RCC 7860 (cell line): ENCODE data around the gene MRPS15.
"Not testable (repeated sequence)": the region's sequence is repeated elsewhere in the genome, so short reads cannot be mapped to it uniquely, and the experiment has no call there.

Source experiments
- DNase-seq: peaks from one replicate; pipeline ENCODE4 v3.0.0-alpha.2; 2015; ENCODE audit warnings: low spot score
- FAIRE-seq: peaks from 2 replicates; lab custom pipeline; 2012; peaks lifted over from hg19 to GRCh38; lab: Jason Lieb, UNC

MRPS15 gene

DNA sequence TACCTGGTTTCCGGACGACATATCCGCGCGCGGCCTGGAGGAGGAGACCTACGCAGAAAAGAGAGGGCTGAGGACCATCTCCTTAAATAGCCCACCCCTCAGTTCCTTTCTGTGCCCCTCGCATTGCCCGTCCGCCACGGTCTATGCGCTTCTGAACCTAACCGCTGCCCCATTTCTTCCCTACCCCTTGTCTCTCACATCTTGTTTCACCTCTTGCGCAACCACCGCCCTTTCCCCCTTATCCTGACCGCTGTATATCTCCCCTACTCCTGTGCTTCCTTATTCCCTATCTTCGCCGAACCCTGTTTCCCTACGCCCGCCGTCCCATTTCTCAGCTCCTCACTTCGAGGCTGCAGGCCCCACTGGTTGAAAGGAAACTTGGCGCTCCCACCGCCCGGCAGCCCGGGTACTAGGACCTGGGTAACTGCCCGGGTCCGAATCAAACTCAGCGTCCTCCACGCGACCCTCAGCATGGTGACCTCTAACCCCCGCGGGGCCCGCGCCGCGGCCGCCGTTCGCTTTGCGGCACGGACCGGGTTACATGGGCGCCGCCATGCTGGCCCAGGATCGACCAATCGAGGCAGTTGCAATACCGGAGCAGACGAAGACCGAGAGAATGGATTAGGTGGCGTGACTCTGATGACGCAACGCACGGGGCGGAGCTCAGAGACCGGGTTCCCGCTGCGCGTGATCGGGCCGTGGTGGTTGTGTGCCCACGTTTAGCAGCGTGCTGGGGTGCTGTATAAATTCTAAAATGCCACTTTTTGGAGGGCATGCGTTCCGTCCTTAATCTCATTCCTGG, at the start of gene MRPS15:
Gene MRPS15 (minus strand): TSS at position 582 of the 802 bp plus-strand sequence. CDS start 109 bp downstream, at position 473.
- DNase-seq: peak; percentile 86
- FAIRE-seq: peak; percentile 45

DNA sequence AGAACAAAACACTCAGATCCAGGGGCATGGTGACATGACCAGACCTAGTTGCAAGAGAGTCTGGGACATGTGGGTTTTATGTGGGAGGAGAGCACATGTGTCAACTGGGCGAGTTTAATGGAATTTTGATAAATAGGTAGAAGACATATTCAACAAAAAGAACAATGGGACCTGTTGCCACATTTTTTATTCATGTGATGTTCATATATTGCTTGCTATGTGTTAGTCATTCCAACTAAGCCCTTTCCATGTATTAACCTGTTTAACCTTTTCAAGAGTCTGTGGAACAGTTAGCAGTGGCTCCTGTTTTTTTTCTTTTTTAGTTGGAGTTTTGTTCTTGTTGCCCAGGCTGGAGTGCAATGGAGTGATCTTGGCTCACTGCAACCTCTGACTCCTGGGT, 48.7 kb upstream of the MRPS15 start:
- FAIRE-seq: no peak

DNA sequence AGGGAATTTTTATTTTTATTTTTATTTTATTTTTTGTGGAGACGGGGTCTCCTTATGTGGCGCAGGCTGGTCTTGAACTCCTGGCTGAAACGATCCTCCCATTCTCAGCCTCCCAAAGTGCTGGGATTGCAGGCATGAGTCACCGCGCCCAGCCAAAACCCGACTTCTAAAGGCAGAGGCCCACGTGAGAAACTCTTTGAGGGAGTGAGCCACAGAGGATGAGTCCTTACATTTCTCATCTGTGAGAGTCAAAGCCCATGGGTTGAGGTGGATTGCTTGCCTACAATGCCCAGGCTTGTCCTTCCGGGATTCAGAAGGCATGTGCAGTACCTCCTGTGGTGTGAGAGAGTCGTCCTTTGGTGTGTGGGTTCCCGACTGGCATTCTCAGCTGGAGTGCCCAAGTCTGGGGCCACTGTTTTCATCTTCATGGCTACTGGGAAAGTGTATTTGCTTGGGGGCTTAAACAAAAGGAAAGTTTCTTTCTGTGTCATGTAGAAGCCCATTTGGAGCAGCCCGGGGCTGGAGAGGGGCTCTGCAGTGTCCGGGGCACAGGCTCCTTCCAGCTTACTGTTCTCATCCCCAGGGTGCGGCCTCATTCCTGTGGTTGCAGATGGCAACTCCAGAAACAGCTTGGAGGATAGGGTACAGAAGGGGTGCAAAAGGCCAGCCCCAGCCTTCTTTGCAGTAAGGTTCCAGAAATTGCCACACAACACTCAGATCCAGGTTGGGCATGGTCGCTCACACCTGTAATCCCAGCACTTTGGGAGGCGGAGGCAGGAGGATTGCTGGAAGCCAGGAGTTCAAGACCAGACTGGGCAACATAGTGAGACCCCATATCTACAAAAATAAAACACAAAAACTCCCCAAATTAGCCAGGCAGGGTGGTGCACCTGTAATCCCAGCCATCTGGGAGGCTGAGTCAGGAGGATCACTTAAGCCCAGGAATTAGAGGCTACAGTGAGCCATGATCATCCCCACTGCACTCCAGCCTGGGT, 47.9 kb upstream of the MRPS15 start:
- no peak for FAIRE-seq
- no peak for DNase-seq

More for the DNA sequence above, 48.7 kb upstream of the MRPS15 start:
- DNase-seq: no peak

DNA sequence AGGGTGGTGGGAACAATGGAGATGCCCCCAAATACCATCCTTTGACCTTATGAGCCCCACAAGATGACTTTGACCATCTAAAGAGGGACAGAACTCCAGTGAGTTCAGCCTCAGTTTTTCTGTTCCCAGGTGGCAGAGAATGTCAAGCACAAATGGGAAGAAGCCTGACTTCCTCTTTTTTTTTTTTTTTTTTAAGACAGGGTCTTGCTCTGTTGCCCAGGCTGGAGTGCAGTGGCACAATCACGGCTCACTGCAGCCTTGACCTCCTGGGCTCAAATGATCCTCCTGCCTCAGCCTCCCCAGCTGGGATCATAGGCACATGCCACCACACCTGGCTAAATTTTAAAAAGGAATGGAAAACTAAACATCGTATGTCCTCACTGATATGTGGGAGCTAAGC, 47.0 kb upstream of the MRPS15 start:
- DNase-seq, FAIRE-seq: not testable (repeated sequence)

DNA sequence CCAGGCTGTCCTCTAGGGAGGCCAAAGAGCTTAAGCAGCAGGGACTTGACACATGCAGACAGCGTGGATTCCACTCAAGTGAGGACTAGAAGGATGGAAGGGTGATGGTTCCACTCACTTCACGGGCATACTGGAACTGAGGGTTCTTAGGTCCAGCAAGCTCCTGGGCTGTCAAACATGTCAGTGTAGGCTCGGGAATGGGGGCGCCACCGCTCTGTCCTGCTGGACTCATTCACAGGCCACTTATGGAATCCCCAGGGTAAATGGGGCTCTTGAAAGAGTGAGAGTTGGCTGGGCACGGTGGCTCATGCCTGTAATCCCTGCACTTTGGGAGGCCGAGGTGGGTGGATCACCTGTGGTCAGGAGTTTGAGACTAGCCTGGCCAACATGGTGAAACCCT, 46.2 kb upstream of the MRPS15 start:
- DNase-seq: no peak
- no peak for FAIRE-seq

DNA sequence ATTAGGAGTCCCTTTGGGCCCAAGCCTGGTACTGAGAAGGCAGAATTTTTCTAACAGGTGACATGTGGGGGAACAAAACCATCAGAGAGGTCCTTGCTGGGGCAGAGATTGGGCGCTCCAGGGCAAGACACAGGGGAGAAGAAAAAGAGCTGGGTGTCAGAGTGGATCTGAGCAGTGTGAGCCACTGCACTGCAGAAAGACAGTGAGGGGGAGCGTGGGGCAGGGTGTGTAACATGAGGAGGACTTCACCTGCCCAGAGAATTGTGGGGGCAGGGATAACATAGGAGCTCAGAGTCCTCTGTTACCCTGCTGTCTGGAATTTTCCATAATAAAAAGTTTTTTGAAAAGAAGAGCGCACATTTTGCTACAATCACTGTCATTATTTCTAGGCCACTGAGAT, 44.1 kb upstream of the MRPS15 start:
- FAIRE-seq (no peak), DNase-seq (no peak)

DNA sequence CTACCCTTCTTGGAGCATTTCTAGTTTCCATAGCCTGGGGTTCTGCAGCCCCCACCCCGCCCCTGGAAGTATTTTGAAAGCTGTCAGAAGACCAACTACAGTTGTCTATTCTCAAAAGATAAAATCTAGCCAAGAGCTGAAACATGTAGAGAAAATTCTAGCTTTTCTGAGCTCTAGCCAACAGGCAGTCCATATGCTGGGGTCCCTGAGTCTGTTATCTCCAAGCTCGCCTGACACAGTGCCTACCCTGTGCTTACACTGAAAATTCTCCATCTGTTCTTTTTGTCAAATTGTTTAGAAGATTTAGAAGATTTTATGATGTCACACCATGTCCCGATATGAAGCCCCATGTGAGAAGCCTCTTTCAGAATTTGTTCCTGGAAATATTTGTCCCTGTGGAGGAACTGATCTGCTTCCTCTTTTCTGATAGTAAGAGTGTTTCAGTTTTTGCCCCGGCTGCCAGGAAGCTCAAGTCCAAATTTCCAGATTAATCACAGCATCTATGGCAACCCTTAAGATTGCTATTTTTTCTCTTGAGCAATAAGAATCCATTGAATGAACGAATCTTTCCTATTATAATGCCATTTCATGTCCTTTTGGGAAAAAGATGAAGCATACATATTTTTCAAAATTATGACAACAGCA, 42.2 kb upstream of the MRPS15 start:
- DNase-seq (no peak), FAIRE-seq (no peak)

DNA sequence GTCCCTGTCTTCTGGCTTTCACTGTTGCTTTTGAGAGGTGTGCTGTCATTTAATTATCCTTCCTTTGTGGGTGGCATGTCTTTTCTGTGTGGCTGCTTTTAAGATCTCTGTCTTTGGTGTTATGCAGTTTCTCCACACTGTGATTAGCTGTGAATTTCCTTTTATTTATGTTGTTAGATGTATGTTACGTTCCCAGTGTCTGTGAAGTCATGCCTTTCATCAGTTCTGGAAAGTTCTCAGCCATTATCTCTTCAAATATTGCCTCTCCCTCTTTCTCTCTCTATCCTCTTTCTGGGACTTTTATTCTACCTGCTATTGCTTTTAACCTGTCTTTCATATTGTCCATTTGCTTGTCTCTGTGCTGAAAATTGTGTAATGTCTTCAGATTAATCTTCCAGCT, 39.5 kb upstream of the MRPS15 start:
- FAIRE-seq (no peak), DNase-seq (no peak)

DNA sequence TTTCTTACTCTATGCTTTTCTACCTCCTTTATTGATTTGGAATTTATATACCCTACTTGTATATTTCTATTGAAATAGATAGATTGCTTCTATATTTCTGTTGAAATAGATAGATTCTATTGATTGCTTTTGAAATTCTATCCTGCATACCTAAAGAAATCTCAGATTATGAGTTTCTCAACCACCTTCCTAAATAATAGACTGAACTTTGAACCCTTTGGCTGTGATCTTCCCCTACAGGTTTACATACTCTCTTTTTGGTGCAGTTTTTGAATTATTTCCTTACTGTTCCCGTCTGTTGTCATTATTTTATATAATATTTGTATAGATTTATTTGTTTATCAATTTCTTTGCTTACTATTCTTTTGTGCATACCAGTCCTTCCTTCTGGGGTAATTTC, 39.0 kb upstream of the MRPS15 start:
- FAIRE-seq (no peak), DNase-seq (no peak)

DNA sequence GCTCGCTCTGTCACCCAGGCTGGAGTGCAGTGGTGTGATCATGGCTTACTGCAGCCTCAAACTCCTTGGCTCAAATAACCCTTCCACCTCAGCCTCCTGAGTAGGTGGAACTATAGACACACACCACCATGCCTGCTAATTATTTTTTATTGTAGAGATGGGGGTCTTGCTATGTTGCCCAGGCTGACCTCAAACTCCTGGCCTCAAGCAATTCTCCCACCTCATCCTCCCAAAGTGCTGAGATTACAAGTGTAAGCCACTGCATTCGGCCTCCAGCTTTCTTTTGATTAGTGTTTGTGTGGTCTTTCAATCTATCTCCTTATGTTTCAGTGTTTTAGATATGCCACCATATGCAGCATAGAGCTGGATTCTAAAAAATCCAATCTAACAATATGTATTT, 38.4 kb upstream of the MRPS15 start:
- FAIRE-seq: no peak
- no peak for DNase-seq

DNA sequence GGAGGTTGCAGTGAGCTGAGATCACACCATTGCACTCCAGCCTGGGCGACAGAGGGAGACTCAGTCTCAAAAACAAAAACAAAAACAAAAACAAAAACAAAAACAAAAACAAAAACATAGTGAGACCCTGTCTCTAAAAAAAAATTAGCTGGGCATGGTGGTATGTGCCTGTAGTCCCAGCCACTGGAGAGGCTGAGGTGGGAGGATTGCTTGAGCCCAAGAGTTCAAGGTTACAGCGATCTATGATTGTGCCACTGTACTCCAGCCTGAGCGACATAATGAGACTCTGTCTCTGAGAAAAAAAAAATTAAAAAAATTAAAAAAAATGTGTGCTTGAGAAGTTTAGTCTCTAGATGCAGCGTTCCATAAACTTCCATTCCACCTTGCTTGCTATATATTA, 37.7 kb upstream of the MRPS15 start:
- not testable (repeated sequence) for FAIRE-seq, DNase-seq

DNA sequence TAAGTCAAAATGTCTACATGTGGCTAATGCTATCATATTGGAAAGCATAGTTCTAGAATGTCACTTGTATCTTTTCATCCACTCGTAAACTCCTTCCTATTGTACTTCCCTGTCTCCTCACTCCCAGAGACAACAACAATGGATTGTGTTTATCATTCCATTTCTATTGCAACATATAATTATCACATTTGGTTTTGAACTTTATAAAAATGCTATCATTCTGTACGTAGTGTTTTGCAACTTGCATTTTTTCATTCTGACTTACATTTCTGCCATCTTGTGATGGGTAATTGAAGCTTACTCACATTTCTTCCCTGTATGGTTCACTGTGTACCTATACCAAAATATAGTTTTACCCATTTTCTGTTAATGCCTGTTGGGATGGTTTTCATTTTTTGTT, 33.0 kb upstream of the MRPS15 start:
- DNase-seq (no peak), FAIRE-seq (no peak)

DNA sequence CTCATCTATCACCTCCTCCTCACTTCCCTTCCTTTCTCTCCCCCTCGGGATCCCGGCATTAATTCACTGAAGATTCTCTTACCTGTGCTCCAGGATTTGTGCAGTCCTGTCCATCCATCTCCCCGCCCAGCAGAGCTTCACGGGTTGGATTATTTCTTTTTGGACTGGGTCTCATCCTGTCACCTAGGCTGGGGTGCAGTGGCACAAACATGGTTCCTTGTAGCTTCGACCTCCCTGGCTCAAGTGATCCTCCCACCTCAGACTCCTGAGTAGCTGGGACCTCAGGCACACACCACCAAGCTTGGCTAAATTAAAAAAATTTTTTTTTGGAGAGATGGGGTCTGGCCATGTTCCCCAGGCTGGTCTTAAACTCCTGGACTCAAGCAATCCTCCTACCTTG, 30.8 kb upstream of the MRPS15 start:
- FAIRE-seq (no peak), DNase-seq (no peak)

DNA sequence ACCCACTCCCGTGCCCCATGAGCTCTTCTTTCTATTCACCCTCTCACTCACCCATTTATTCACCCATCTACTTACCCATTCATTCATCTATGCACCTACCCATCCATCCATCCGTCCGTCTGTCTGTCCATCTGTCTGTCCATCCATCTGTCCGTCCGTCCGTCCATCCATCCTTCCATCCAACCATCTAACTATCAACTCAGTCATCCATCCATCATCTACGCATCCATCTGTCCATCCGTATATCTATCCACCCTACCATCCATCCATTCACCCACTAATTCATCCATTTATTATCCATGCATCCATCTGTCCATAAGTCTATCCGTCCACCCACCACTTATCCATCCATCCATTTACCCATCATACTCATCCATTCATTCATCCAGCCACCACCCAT, 29.3 kb upstream of the MRPS15 start:
- FAIRE-seq: no peak
- DNase-seq: no peak

DNA sequence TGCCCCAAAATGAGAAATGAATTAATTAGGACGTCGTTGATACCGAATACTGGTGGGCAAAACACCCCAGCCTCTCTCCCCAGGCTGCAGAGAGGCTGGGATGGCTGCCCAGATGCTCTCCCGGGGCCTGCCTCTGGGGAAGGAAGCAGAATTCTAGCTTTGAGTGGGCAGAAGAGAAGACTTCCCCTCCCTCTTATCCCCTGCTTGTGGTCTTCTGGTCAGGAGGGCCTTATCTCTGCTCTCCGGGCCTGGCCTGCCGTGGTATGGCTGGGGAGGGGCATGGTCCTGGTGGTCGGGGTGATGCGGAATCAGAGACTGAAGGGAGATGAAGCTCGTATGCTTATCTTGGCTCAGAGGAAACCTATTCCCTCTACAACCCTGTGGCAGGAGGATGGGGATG, 28.3 kb upstream of the MRPS15 start:
- DNase-seq (no peak), FAIRE-seq (no peak)

DNA sequence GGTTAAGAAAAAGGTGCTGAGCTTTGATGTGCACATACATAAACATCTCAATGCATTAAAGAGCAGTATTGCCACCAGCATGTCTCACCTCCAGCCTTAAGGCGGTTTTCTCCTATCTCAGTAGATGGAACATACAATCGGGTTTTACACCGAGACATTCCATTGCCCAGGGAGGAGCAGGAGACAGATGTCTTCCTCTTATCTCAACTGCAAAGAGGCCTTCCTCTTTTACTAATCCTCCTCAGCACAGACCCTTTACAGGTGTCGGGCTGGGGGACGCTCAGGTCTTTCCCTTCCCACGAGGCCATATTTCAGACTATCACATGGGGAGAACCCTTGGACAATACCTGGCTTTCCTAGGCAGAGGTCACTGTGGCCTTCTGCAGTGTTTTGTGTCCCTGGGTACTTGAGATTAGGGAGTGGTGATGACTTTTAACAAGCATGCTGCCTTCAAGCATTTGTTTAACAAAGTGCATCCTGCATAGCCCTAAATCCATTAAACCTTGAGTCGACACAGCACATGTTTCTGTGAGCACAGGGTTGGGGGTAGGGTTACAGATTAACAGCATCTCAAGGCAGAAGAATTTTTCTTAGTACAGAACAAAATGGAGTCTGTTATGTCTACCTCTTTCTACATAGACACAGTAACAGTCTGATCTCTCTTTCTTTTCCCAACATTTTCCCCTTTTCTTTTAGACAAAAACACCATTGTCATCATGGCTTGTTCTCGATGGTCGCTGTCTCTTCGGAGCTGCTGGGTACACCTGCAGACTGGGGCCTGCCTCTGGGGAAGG, 25.3 kb upstream of the MRPS15 start:
- DNase-seq, FAIRE-seq: not testable (repeated sequence)

DNA sequence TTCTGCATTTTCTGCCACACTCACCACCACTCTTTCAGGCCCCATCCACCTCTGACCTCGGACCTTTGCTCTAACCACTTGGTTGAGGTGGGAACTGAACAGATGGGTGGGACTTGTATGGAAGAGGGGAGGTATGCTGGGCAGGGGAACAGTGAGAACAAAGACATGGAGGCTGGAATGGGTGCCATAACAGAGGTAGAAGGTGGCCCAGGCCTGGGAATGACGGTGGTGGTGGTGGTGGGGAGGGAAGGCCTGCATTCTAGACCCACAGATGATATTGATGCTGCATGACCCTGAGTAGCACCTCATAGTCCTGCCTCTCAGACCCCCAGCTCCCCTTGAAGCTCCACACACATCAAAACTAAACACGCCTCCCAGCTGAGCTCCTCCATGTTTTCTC, 23.7 kb upstream of the MRPS15 start:
- FAIRE-seq: no peak
- no peak for DNase-seq

DNA sequence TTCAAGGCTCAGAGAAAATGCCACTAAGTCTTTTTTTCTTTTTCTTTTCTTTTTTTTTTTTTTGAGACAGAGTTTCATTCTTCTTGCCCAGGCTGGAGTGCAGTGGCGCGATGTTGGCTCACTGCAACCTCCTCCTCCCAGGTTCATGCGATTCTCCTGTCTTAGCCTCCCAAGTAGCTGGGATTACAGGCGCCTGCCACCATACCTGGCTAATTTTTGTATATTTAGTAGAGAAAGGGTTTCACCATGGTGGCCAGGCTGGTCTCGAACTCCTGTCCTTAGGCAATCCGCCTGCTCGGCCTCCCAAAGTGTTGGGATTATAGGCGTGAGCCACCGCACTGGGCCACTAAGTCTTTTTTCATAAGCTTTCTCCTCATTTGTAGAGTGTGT, 23.1 kb upstream of the MRPS15 start:
- not testable (repeated sequence) for FAIRE-seq, DNase-seq

DNA sequence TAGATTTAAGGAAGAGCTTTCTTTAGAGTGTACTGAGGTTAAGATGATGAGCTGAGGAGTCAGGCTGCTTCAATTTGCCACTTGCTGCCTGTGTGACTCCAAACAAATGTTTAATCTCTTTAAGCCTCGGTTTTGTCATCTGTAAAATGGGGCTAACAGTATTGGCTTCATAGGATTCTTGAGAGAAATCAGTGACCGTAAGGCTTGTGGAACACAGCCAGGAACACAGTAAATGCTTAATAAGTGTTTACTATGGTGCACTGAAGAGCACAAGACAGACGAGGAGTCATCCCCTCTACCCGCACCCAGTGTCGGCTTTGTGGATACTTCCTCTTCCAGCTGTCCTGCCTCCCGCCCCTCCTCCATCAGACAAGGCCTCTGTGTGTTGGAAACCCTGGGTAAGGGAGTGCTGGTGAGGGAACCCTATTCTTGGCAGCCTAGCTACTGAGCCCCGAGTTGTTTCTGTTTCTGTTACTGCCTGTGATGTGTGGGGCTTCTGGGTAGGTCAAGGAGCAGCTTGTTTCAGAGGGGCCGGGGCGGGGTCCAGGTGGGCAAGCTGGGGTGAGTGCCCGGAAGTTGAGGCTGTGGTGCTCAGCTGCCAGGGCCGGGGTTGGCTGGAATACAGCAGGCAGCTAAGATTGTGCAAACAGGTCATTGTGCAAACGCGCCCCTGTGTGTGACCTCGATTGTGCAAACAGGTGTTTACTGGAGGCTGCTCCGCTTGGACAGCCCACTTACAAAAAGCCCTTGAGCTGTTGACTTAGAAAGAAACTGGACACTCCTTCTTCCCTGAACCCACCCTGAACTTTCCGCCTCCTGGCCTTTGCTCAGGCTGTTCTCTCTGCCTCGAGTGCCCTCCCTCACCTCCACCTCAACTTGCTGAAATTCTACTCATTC, 22.5 kb upstream of the MRPS15 start:
- DNase-seq (no peak), FAIRE-seq (no peak)

DNA sequence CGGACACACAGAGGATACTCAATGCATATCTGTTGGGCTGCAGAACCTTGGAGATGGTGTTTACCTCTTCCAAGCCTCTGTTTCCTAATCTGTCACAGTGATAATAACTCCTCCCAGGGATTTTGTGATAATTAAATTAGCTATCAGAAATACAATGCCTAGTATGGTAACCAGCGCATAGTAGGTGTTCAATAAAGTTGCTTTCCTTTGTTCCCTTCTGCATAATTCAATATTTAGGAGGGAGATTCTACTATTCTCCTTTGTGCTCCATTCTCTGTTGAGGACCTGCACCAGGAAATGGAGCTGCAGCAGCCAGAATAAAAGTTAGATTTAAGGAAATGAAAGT, 21.9 kb upstream of the MRPS15 start:
- DNase-seq: no peak
- FAIRE-seq: no peak
